Measurements from ENCODE around the gene MAB21L4.

MAB21L4 gene

GRCh38 chr2:240925568-240926515, 29.9 kb upstream of the MAB21L4 start:
- DNase-seq (ENCODE audit: low read depth): no peak
- no peak overlapping the region for H3K4me3 ChIP-seq (ENCODE audit: low read depth, low read length)

- DNase-seq (ENCODE audit: low read depth): no peak
Measured at GRCh38 chr2:240925191-240925567, 29.2 kb upstream of the MAB21L4 start.

GRCh38 chr2:240922982-240923537, 27.1 kb upstream of the MAB21L4 start:
- DNase-seq (ENCODE audit: low read depth): no peak
- no peak overlapping the region for H3K4me3 ChIP-seq (ENCODE audit: low read depth, low read length)

More at GRCh38 chr2:240925191-240925567, 29.2 kb upstream of the MAB21L4 start:
- H3K4me3 ChIP-seq (ENCODE audit: low read depth, low read length): no peak overlapping the region

GRCh38 chr2:240922245-240922981, 26.5 kb upstream of the MAB21L4 start:
- no peak for DNase-seq (ENCODE audit: low read depth)
- H3K4me3 ChIP-seq (ENCODE audit: low read depth, low read length): no peak overlapping the region

GRCh38 chr2:240921995-240922244, 26.0 kb upstream of the MAB21L4 start:
- DNase-seq (ENCODE audit: low read depth): no peak
- H3K4me3 ChIP-seq (ENCODE audit: low read depth, low read length): no peak overlapping the region

GRCh38 chr2:240921311-240921994, 25.5 kb upstream of the MAB21L4 start:
- peak; percentile 86 for DNase-seq (ENCODE audit: low read depth)
- H3K4me3 ChIP-seq (ENCODE audit: low read depth, low read length): no peak overlapping the region

GRCh38 chr2:240920783-240921231, 24.9 kb upstream of the MAB21L4 start:
- no peak for DNase-seq (ENCODE audit: low read depth)
- no peak overlapping the region for H3K4me3 ChIP-seq (ENCODE audit: low read depth, low read length)

GRCh38 chr2:240919786-240920782, 24.1 kb upstream of the MAB21L4 start:
- DNase-seq (ENCODE audit: low read depth): no peak
- no peak overlapping the region for H3K4me3 ChIP-seq (ENCODE audit: low read depth, low read length)

- no peak for DNase-seq (ENCODE audit: low read depth)
- H3K4me3 ChIP-seq (ENCODE audit: low read depth, low read length): no peak overlapping the region
Measured at GRCh38 chr2:240919161-240919781, 23.3 kb upstream of the MAB21L4 start.

GRCh38 chr2:240918258-240919091, 22.5 kb upstream of the MAB21L4 start:
- no peak for DNase-seq (ENCODE audit: low read depth)
- no peak overlapping the region for H3K4me3 ChIP-seq (ENCODE audit: low read depth, low read length)

GRCh38 chr2:240917684-240918257, 21.8 kb upstream of the MAB21L4 start:
- H3K4me3 ChIP-seq (ENCODE audit: low read depth, low read length): no peak overlapping the region
- no peak for DNase-seq (ENCODE audit: low read depth)

- H3K4me3 ChIP-seq (ENCODE audit: low read depth, low read length): no peak overlapping the region
- no peak for DNase-seq (ENCODE audit: low read depth)
Measured at GRCh38 chr2:240917009-240917683, 21.2 kb upstream of the MAB21L4 start.

- DNase-seq (ENCODE audit: low read depth): peak; percentile 60
Measured at GRCh38 chr2:240916571-240917008, 20.6 kb upstream of the MAB21L4 start.

GRCh38 chr2:240915526-240916341, 19.8 kb upstream of the MAB21L4 start:
- DNase-seq (ENCODE audit: low read depth): no peak
- no peak overlapping the region for H3K4me3 ChIP-seq (ENCODE audit: low read depth, low read length)

More at GRCh38 chr2:240916571-240917008, 20.6 kb upstream of the MAB21L4 start:
- H3K4me3 ChIP-seq (ENCODE audit: low read depth, low read length): no peak overlapping the region

- no peak for DNase-seq (ENCODE audit: low read depth)
- H3K4me3 ChIP-seq (ENCODE audit: low read depth, low read length): no peak overlapping the region
Measured at GRCh38 chr2:240914645-240915525, 18.9 kb upstream of the MAB21L4 start.

Data from skeletal muscle cell (primary cell).